Stimulated activated CD4-positive, alpha-beta T cell treated with anti-CD3 and anti-CD28 coated beads, Interleukin-2, amount 100 ng/mL, for 24 hours (primary cell): ENCODE measurements around the gene TMC7.

Experiments
- DNase-seq, 2 donors: peaks; one replicate each; pipeline ENCODE4 v3.0.0-alpha.2; 2020

Gene TMC7

GRCh38 chr16:19092653-19093410, 109.1 kb downstream of the TMC7 start:
- DNase-seq: no peak

- DNase-seq: no peak
These were observed 110.2 kb downstream of the TMC7 start for GRCh38 chr16:19093631-19094541.

DNA sequence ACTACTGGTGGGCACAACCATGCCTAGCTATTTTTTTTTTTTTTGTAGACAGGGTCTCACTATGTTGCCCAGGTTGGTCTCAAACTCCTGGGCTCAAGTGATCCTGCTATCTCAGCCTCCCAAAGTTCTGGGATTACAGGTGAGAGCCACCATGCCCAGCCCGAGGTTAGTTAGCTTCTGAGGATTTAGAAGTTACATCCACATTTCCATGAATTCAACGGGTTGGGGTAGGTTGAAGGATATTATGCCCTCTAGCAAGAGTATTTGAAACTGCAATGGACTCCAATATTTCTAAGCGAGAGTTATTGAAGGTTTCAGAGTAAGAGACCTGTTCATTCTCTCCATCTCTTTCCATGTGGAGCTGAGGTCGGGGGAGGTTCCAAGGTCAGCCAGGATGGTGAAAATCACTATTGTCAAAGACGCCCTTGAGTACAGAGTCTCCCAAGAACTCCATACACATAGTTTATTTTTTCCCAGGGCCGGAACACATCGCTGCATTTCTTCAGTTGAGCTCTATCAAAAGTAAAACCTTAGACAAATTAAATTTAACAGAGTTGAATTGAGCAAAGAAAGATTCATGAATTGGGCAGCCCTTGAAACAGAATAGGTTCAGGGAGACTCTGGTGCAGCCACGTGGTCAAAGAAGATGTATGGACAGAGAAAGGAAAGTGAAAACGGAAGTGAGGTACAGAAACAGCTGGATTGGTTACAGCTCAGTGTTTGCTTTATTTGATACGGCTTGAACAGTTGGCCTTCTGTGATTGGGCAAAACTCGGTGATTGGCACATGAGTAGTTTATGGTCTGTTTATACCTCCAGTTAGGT, 111.0 kb downstream of the TMC7 start:
- no peak for DNase-seq

DNA sequence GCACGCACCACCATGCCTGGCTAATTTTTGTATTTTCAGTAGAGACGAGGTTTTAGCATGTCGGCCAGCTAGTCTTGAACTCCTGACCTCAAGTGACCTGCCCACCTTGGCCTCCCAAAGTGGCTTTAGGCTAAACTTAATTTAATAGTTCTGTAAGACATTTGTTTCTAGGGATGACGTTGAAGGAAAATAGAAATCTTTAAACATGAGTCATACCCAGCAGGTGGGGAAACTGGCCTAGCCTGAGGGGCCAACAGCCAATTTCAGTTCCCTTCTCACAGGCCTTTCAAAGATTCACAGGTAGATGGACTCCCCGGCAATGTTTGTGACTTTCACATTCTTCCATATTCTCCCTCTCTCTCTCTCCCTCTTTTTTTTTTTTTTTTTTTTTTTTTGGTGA, 111.9 kb downstream of the TMC7 start:
- DNase-seq: no peak

- DNase-seq: no peak
These were observed 114.4 kb downstream of the TMC7 start for GRCh38 chr16:19098173-19098572.

DNA sequence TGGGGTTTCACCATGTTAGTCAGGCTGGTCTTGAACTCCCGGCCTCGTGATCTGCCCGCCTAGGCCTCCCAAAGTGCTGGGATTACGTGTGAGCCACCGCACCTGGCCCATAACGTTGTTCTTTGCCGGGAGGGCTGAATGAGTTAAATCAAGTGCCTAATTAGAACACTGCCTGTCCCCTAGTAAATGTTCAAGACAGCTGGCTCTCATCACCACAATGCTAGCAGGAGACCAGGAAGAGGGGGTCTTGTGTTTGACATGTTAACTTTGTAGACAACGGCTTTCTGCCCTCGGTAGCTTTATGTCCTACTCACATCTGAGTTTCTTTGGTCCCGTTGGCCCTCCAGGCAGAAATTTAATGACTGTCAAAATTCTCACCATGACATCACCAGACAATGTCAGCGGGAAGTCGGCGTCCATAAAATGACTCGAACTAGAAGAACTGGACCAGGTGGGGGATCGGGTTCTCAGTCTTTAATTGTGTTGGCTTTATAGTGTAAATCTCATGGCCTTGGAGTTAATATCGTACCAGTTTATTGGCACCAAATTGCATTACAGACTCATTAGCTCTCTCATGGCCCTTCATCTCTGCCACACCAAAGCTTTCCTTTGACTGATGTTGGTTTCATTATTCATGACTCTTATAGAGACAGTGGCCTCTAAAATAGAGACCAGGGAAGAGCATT, 118.6 kb downstream of the TMC7 start:
- DNase-seq: no peak

DNA sequence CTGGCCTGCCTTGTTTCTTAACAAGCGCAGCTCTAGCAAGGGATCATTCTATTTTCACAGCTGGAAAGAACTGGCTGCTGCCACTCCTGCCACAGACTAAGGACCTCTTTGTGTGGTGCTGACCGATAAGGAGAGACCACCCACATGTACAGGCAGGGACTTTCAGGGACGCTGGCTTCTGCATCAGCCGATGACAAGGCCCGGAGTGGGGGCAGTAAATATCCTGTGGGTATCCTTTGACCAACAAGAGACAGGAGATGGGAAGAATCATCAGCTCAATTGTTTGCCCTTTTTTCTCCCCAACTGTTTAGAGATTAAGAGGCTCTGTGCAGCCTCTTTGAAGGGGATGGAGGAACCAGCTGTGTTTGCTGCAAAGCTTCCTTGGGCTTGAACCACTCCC, 120.9 kb downstream of the TMC7 start:
- no peak for DNase-seq

DNA sequence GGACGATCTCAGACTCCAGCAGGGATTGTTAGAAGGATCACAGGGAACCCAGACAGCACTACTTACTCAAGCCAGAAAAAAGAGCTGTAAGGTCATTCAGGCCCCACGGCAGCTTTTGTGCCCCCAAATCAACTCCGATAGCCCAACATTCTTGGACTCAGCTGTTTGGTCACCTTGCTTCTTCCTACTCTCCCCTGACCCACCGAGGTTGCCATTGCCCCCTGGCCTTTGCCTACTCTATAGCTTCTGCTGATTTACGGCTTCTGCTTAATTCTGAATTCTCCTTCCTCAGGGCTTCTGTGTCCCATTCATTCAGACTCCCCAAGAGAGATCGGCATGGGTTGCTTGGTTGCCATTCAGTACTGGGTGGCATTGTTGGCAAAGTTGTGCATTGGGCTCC, 121.4 kb downstream of the TMC7 start:
- DNase-seq: no peak

DNA sequence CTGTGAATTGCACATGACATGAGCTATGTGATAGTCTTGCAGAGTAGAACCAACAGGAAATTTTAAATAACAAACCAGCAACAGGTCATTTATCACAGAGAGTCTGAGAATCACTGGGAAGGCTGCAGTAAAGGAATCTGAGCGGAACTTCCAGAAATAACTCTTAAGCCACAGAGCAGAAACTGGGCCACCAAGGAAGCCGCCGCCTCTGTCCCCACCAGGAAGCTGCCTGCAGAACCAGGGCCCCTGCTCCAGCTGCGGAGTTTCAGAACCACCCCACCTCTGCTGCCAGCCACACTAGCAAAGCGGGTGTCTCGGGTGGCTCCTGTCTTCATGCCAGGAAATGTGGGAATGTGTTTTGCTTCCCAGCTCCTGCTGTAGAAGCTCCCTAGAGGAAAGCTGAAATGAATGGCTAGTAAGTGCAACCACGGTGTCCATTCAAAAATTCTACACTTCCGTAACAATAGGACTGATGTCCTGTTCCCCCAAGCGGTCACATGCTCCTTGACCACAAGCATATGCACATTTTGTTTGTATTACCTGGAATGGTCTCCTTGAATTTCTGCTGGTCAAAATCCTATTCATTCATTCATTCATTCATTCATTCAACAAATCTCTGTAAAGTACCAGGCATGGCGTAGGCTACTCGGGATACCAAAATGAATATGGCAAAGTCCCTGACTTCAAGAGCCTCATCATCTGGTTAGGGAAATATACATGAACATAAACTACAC, 122.3 kb downstream of the TMC7 start:
- no peak for DNase-seq

GRCh38 chr16:19106625-19107020, 122.9 kb downstream of the TMC7 start:
- no peak for DNase-seq

DNA sequence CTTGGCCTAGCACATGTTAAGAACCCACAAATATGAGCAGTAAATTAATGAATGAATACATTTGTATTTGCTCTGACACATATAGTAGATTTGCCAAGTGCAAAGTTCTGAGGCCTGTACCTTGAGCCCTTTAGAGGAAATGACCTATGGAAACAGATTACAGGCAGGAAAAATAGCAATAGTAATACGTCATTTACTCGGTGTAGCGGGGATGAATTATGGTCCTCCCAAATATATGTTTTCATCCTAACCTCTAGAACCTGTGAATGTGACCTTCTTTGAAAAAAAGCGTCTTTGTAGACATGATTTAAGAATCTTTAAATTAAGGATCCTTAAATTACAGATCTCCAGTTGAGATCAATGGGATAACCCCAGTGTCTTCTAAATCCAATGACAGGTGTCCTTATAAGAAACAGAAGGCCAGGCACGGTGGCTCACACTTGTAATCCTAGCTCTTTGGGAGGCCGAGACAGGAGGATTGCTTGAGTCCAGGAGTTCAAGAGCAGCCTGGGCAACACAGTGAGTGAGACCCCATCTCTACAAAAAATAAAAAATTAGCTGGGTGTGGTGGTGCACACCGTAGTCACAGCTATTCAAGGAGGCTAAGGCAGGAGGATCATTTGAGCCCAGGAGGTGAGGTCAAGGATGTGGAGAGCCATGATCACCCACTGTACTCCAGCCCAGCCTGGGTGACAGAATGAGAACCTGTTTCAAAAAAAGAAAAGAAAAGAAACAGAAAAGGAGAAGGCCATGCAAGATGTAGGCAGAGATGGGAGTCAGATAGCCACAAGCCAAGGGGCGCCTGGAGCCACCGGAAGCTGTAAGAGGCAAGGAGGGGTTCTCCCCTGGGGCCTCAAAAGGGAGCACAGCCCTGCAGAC, 124.9 kb downstream of the TMC7 start:
- DNase-seq: no peak

- DNase-seq: no peak
These were observed 125.5 kb downstream of the TMC7 start for GRCh38 chr16:19109288-19109664.

DNA sequence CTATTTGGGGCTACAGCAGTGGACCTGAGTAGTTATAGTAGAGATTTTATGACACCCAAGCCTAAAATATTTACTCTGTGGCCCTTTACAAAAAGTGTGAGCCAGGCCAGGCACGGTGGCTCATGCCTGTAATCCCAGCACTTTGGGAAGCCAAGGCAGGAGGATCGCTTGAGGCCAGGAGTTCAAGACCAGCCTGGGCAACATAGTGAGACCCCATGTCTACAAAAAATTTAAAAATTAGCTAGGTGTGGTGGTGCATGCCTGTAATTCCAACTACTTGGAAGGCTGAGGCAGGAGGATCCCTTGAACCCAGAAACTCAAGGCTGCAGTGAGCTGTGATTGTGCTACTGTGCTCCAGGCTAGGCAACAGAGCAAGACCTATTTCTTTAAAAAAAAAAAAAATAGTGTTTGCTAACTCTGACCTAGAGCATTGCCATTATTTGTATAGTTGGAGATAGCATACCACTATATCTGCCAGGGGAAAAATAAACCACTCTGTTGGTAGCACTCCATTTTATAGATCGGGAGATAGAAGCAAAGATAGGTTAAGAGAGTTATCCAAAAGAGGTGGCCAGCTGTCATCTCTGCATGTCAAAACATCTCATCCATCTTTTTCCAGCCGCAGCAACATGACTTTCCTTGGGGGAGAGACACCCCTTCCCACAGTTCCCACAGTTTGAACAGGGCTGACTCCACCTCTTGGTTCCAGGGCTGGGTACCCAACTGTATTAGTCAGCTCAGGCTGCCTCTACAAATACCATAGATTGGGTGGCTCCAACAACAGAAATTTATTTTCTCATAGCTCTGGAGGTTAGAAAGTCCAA, 127.0 kb downstream of the TMC7 start:
- no peak for DNase-seq

DNA sequence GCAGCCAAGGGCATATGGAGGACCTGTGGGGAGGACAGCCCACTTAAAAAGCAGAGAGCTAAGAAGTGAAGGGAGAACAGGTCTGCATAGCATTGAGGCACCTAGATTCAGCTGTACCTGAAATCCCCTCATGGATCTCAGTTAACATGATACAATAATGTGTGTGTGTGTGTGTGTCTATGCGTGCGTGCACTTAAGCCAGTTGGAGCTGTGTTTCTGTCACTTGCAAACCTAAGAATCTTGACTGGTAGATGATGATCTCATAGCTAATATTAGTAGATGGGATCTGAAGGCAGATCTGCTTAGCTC, 128.3 kb downstream of the TMC7 start:
- no peak for DNase-seq
